IMR-90 (cell line): ENCODE data around the gene GNAO1. TPM values are rescaled to one million over a fixed set of nuclear protein-coding genes. Genes with fewer than 3 reads are reported as not detected.

Experiments
- ATAC-seq: fragments of 200-7000 bp; cut with Tn5 transposase; 2 replicates; pipeline ENCODE4 v1.9.1; 2020; ENCODE audit warnings: low read depth, mild to moderate bottlenecking, moderate library complexity
- BruUV-seq: library from RNA; stranded (reverse); fragments of 400-500 nt; replicated peaks from 2 replicates; lab custom pipeline; 2021; lab: Mats Ljungman, UMichigan
- CTCF ChIA-PET: fragments of 300-600 bp; formaldehyde crosslinking; extraction: SDS; loops from one replicate; lab custom pipeline; 2021; ENCODE audit warnings: antibody characterized with exemption; lab: Yijun Ruan, JAX
- POLR2A ChIA-PET: fragments of 300-600 bp; sonication (Branson Sonifier 250); formaldehyde crosslinking; loops from one replicate; lab custom pipeline; 2022; ENCODE audit warnings: antibody characterized with exemption; ENCODE audit not compliant: unreplicated experiment; lab: Charles Lee
- DNase-seq: peaks from one replicate; pipeline ENCODE4 v3.0.0; 2013
- H2AFZ ChIP-seq: replicated peaks from 2 replicates; pipeline ENCODE3; 2013; ENCODE audit warnings: low read length, mild to moderate bottlenecking; ENCODE audit not compliant: poor library complexity
- H2AK5ac ChIP-seq: 2 replicates; pipeline ENCODE4 v1.6.1; 2013; ENCODE audit warnings: low read depth, low read length, inconsistent platforms
- H2AK9ac ChIP-seq: replicated peaks from 2 replicates; pipeline ENCODE3; 2013; ENCODE audit warnings: mild to moderate bottlenecking, low read depth, low read length, moderate library complexity; ENCODE audit not compliant: poor library complexity
- H2BK120ac ChIP-seq: 2 replicates; pipeline ENCODE4 v1.6.1; 2013; ENCODE audit warnings: low read depth, low read length, inconsistent platforms
- H2BK15ac ChIP-seq: 3 replicates; pipeline ENCODE4 v1.6.1; 2013; ENCODE audit warnings: low read depth, low read length, inconsistent platforms
- H2BK20ac ChIP-seq: 2 replicates; pipeline ENCODE4 v1.6.1; 2013; ENCODE audit warnings: low read depth, mild to moderate bottlenecking, inconsistent platforms, low read length, moderate library complexity
- H2BK5ac ChIP-seq: 2 replicates; pipeline ENCODE4 v1.6.1; 2013; ENCODE audit warnings: mild to moderate bottlenecking, low read depth, low read length, inconsistent platforms; ENCODE audit not compliant: poor library complexity, severe bottlenecking
- H3K14ac ChIP-seq: replicated peaks from 2 replicates; pipeline ENCODE4 v1.6.1; 2013; ENCODE audit warnings: low read depth, low read length, inconsistent platforms
- H3K18ac ChIP-seq: 2 replicates; pipeline ENCODE4 v1.6.1; 2013; ENCODE audit warnings: low read depth, low read length, control low read depth
- H3K23ac ChIP-seq: 2 replicates; pipeline ENCODE4 v1.6.1; 2013; ENCODE audit warnings: low read depth, low read length, inconsistent platforms
- H3K27ac ChIP-seq: 2 replicates; pipeline ENCODE4 v1.5.1; 2013; ENCODE audit warnings: mild to moderate bottlenecking, control low read depth, low read length; ENCODE audit not compliant: insufficient read depth
- H3K27me3 ChIP-seq: 2 replicates; pipeline ENCODE4 v1.6.1; 2013; ENCODE audit warnings: low read length; ENCODE audit not compliant: control insufficient read depth, insufficient read depth
- H3K36me3 ChIP-seq: 2 replicates; pipeline ENCODE4 v1.6.1; 2013; ENCODE audit warnings: low read length, mixed read lengths; ENCODE audit not compliant: control insufficient read depth, insufficient read depth
- H3K4ac ChIP-seq: 2 replicates; pipeline ENCODE4 v1.6.1; 2013; ENCODE audit warnings: low read depth, low read length, inconsistent platforms
- H3K4me1 ChIP-seq: 2 replicates; pipeline ENCODE4 v1.6.1; 2013; ENCODE audit warnings: low read length, mixed read lengths; ENCODE audit not compliant: control insufficient read depth, insufficient read depth
- H3K4me2 ChIP-seq: 2 replicates; pipeline ENCODE4 v1.6.1; 2013; ENCODE audit warnings: low read depth, mild to moderate bottlenecking, control low read depth, low read length, moderate library complexity
- H3K4me3 ChIP-seq: 2 replicates; pipeline ENCODE4 v1.5.1; 2013; ENCODE audit warnings: low read depth, mild to moderate bottlenecking, control low read depth, low read length, moderate library complexity; ENCODE audit not compliant: insufficient read depth
- H3K56ac ChIP-seq: 2 replicates; pipeline ENCODE4 v1.6.1; 2013; ENCODE audit warnings: low read length, inconsistent platforms; ENCODE audit not compliant: insufficient read depth; ENCODE audit errors: extremely low read depth
- H3K79me1 ChIP-seq, 2 experiments: 2 replicates each; pipeline ENCODE4 v1.6.1; 2013; ENCODE audit warnings: low read length in 2 of 2, inconsistent platforms in 1 of 2, low read depth in 1 of 2
- H3K9ac ChIP-seq: 2 replicates; pipeline ENCODE4 v1.6.1; 2013; ENCODE audit warnings: low read depth, low read length, control low read depth
- H3K9me1 ChIP-seq: 2 replicates; pipeline ENCODE4 v1.6.1; 2013; ENCODE audit warnings: low read length, inconsistent platforms; ENCODE audit not compliant: insufficient read depth
- H3K9me3 ChIP-seq: 2 replicates; pipeline ENCODE4 v1.6.1; 2013; ENCODE audit warnings: low read length; ENCODE audit not compliant: control insufficient read depth, insufficient read depth
- H4K20me1 ChIP-seq: 2 replicates; pipeline ENCODE4 v1.6.1; 2013; ENCODE audit warnings: low read length, inconsistent platforms; ENCODE audit not compliant: insufficient read depth
- H4K5ac ChIP-seq: 2 replicates; pipeline ENCODE4 v1.6.1; 2013; ENCODE audit warnings: mild to moderate bottlenecking, low read depth, low read length, control low read depth
- H4K8ac ChIP-seq, 2 experiments: 2 replicates each; pipeline ENCODE4 v1.6.1; 2013; ENCODE audit warnings: low read depth in 2 of 2, low read length in 2 of 2, control low read depth in 1 of 2, inconsistent platforms in 1 of 2
- H4K91ac ChIP-seq: 2 replicates; pipeline ENCODE4 v1.6.1; 2013; ENCODE audit warnings: low read depth, low read length, inconsistent platforms; ENCODE audit not compliant: insufficient read depth
- ELK1 ChIP-seq: fragments of 150-350 bp; IDR thresholded peaks from 2 replicates; pipeline ENCODE4 v1.6.1; 2016; ENCODE audit warnings: low read depth, mild to moderate bottlenecking, low read length, moderate library complexity, borderline replicate concordance
- MAFK ChIP-seq: IDR thresholded peaks from 2 replicates; pipeline ENCODE4 v1.6.1; 2012; ENCODE audit warnings: low read depth, low read length, improper control_type of control experiment
- WGBS, 2 experiments: methylation state at CpG; one replicate each; pipeline versions ENCODE4 v1.1.5 to v1.1.7; 2013; ENCODE audit warnings: missing lambda C conversion rate in 2 of 2; ENCODE audit not compliant: insufficient read length in 1 of 2; ENCODE audit errors: extremely low coverage in 2 of 2; 5-methylcytosine and 5-hydroxymethylcytosine counted together
- dilution Hi-C: fragments of 300-500 bp; cut with HindIII; formaldehyde crosslinking; loops from one replicate; pipeline ENCODE4 v1.14.3; 2018; ENCODE audit warnings: low sequenced_read_pairs; ENCODE audit not compliant: unreplicated experiment
- in situ Hi-C: fragments of 300-500 bp; cut with MboI; formaldehyde crosslinking; loops from 3 replicates; pipeline ENCODE4 v1.14.3; 2019; ENCODE audit warnings: low sequenced_read_pairs, inconsistent platforms, mixed read lengths
- intact Hi-C: fragments of 100-400 bp; cut with micrococcal nuclease; formaldehyde crosslinking; loops from 2 replicates; pipeline ENCODE4 v1.10.0; 2022
- polyA plus RNA-seq, 3 experiments: library from polyadenylated mRNA; depleted of rRNA; stranded (reverse); fragments of >200 nt; gene quantifications; 2 replicates each; pipeline ENCODE4 v1.2.3, GENCODE V29; 2012; ENCODE audit warnings: low replicate concordance in 1 of 3
- total RNA-seq: library from RNA; depleted of rRNA; stranded (reverse); fragments of >200 nt; gene quantifications from 2 replicates; pipeline ENCODE4 v1.2.3, GENCODE V29; 2012

The GNAO1 gene
- total and polyA plus RNA-seq, 2 of the 4 experiments (the other 2 are of a cell fraction) = under 0.01 to 0.07 TPM

DNA sequence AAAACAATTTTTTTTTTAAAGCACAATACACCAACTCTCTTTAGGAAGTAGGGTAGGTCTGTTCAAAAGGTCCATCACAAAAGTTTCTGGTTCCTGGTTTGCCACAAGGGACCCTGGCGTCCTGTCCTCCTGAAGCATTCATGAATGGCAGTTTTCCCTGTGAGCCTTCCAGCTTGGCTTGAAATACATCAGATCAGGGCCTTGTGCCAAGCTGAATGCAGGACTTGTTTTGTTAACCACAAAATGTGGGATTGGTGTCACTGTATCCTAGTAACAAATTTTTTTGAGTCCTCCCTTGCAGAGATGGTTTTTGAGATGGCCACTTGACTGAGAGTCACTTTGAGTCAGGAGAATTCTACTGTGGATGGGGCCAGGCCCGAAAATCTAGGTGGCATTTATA is 3.9 kb downstream of the GNAO1 start:
- no peaks in the 10 kb centered on the region for H3K79me1 ChIP-seq
- no peaks in the 10 kb centered on the region for H4K20me1 ChIP-seq
- BruUV-seq = no TSS peak
- H2BK5ac ChIP-seq = no peak overlapping the region
- in situ Hi-C loops = no loop called here
- no peak overlapping the region for H2AK9ac ChIP-seq
- dilution Hi-C loops = no loop called here
- POLR2A ChIA-PET = no interaction called here
- H3K36me3 ChIP-seq = no peaks in the 10 kb centered on the region
- H2BK20ac ChIP-seq = no peak overlapping the region
- no peak overlapping the region for H2BK120ac ChIP-seq
- H3K56ac ChIP-seq = no peak overlapping the region
- intact Hi-C loops = loop anchor here (2.0 kb wide), 1 partner anchor 124 kb away; no protein-coding TSS in a partner anchor
- H3K9ac ChIP-seq = no peak overlapping the region
- DNase-seq (no peak), ATAC-seq (no peak)
- no peak overlapping the region for H4K91ac ChIP-seq
- CTCF ChIA-PET = no interaction called here
- H3K9me3 ChIP-seq = 0 out of 2 replicates have a peak, but pooled peaks cover 5% of the 10 kb centered on the region
- H2BK15ac ChIP-seq = no peak overlapping the region
- no peak overlapping the region for H4K5ac ChIP-seq
- peaks cover 54% of the 10 kb centered on the region for H3K27me3 ChIP-seq
- no peak overlapping the region for H4K8ac ChIP-seq
- H3K23ac ChIP-seq = no peak overlapping the region
- no peak for TF ChIP-seq MAFK
- TF ChIP-seq ELK1 = no peak
- no peak overlapping the region for H3K14ac ChIP-seq
- no peak overlapping the region for H3K18ac ChIP-seq
- 17% methylated on average over 1 of the region's 2 CpGs; no CpG with 5 or more reads in 1 of the 2 experiments for WGBS, 2 experiments
- H2AFZ ChIP-seq = no peak overlapping the region
- H3K27ac ChIP-seq = no peak overlapping the region
- H3K4ac ChIP-seq = no peak overlapping the region
- no peak overlapping the region for H3K4me2 ChIP-seq
- H3K4me1 ChIP-seq = no peaks in the 10 kb centered on the region; the same call in 1 of the 2 replicates
- no peak overlapping the region for H2AK5ac ChIP-seq
- no peaks in the 10 kb centered on the region for H3K9me1 ChIP-seq
- no peak overlapping the region for H3K4me3 ChIP-seq
